Transverse colon (tissue), 4 donors: ENCODE data around the gene CCDC185. TPM values are rescaled to one million over a fixed set of nuclear protein-coding genes. Genes with fewer than 3 reads are reported as not detected.

Source experiments
- DNase-seq: peaks from one replicate; pipeline ENCODE4 v3.0.0-alpha.2; 2019
- H3K27ac ChIP-seq, 4 donors: fragments of 200-600 bp; sonication (generic); 2 replicates each; pipeline ENCODE4 v1.5.1; 2016 to 2018; ENCODE audit warnings: inconsistent platforms in 4 of 4
- H3K27me3 ChIP-seq: fragments of 200-600 bp; sonication (generic); 2 replicates; pipeline ENCODE4 v1.5.1; 2017; ENCODE audit warnings: inconsistent platforms
- H3K36me3 ChIP-seq, 4 donors: fragments of 200-600 bp; sonication (generic); 2 replicates each; pipeline ENCODE4 v1.5.1; 2017 to 2019; ENCODE audit warnings: inconsistent platforms in 4 of 4
- H3K4me1 ChIP-seq, 4 donors: fragments of 200-600 bp; sonication (generic); 2 replicates each; pipeline ENCODE4 v1.5.1; 2017 to 2020; ENCODE audit warnings: inconsistent platforms in 4 of 4
- H3K4me3 ChIP-seq, 4 donors: fragments of 200-600 bp; sonication (generic); 1 replicate in 1 of 4; 2 replicates in 3 of 4; pipeline versions ENCODE4 v1.5.1 to v1.6.1; 2017 to 2019; ENCODE audit warnings: inconsistent platforms in 4 of 4
- H3K9me3 ChIP-seq, 2 donors: fragments of 200-600 bp; sonication (generic); 2 replicates each; pipeline ENCODE4 v1.5.1; 2017 to 2019; ENCODE audit warnings: inconsistent platforms in 2 of 2
- CTCF ChIP-seq, 5 experiments: fragments of 200-600 bp in 3 of 5; fragments of 450-650 bp in 2 of 5; sonication (generic) in 3 of 5; IDR thresholded peaks; 1 replicate in 2 of 5; 2 replicates in 3 of 5; pipeline ENCODE4 v1.5.1; 2016 to 2017; ENCODE audit warnings: antibody characterized with exemption in 5 of 5, inconsistent platforms in 3 of 5, mild to moderate bottlenecking in 2 of 5, moderate library complexity in 1 of 5
- EP300 ChIP-seq: sonication (generic); formaldehyde crosslinking; IDR thresholded peaks from one replicate; pipeline ENCODE4 v1.6.1; 2017; ENCODE audit warnings: antibody characterized with exemption, low read depth
- POLR2A ChIP-seq: fragments of 450-650 bp; IDR thresholded peaks from one replicate; pipeline ENCODE4 v1.6.1; 2016; ENCODE audit warnings: antibody characterized with exemption, mild to moderate bottlenecking, moderate library complexity
- POLR2AphosphoS5 ChIP-seq, 3 donors: sonication (generic); formaldehyde crosslinking; IDR thresholded peaks; one replicate each; pipeline ENCODE4 v1.6.1; 2016; ENCODE audit warnings: antibody characterized with exemption in 3 of 3
- WGBS, 2 donors: methylation state at CpG; one replicate each; pipeline ENCODE4 v1.1.5; 2018; ENCODE audit warnings: low coverage in 1 of 2; 5-methylcytosine and 5-hydroxymethylcytosine counted together
- in situ Hi-C, 4 donors: fragments of 200-750 bp; cut with MboI; loops; one replicate each; pipeline versions ENCODE4 v1.15.0 to v1.15.1; 2017; ENCODE audit warnings: low sequenced_read_pairs in 3 of 4, low pct_ligation_motif_present in 1 of 4, low pct_unique_long_range_greater_than_20kb in 1 of 4
- intact Hi-C: fragments of 100-400 bp; cut with DNase I; formaldehyde crosslinking; loops from one replicate; pipeline ENCODE4 v1.15.1; 2023; ENCODE audit warnings: low total_unique reads
- small RNA-seq, 4 donors: library from RNA; depleted of rRNA; stranded (forward); fragments of <200 nt; gene quantifications; one replicate each; pipeline ENCODE3, GENCODE V24; 2016
- total RNA-seq, 4 donors: library from RNA; depleted of rRNA; stranded (reverse); fragments of >200 nt; gene quantifications; one replicate each; pipeline ENCODE4 v1.1.0, GENCODE V29; 2016

Gene CCDC185
- total RNA-seq, 4 donors from 2014 or later, result not detected

DNA sequence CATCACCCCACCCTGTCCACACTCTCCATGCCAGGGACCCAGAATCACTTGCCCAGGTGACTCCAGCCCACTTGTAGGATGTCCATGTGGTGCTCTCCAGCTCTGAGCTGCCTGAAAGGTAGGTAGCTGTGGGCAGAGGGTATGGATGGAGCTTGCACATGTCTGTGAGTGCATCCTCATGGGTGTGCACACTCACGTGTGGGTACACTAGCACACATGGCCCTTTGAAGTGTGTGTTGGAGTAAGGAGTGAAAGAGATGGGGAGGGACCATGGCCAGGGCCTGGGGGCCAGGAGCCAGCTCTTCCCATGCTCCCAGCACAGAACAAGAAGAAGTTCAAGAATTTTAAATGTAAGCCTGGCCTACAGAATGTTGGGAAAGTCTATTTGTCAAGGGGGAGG is 50.2 kb downstream of the CCDC185 start:
- Histone ChIP-seq H3K27me3 (no peaks in the 10 kb centered on the region), H3K27ac (no peak overlapping the region), H3K4me3 (no peak overlapping the region), H3K4me1 (no peaks in the 10 kb centered on the region), H3K36me3 (no peaks in the 10 kb centered on the region), H3K9me3 (no peaks in the 10 kb centered on the region)
- intact Hi-C loops, result no loop called here
- WGBS, 2 donors, result 94 to 100% methylated on average over 1 of the region's 1 CpG
- no peak for DNase-seq
- TF ChIP-seq EP300 (no peak), POLR2A (no peak), CTCF (IDR thresholded peaks at IDR 0.05) (no peak), POLR2AphosphoS5 (IDR thresholded peaks at IDR 0.05) (no peak)
- in situ Hi-C loops, result no loop called here

GRCh38 chr1:223444411-223444810 is 51.2 kb downstream of the CCDC185 start:
- Histone ChIP-seq H3K27me3 (no peaks in the 10 kb centered on the region), H3K27ac (no peak overlapping the region), H3K9me3 (no peaks in the 10 kb centered on the region), H3K36me3 (no peaks in the 10 kb centered on the region), H3K4me1 (no peaks in the 10 kb centered on the region), H3K4me3 (no peak overlapping the region)
- in situ Hi-C loops (no loop called here), intact Hi-C loops (no loop called here)
- 77 to 85% methylated on average over 5 to 7 of the region's 7 CpGs for WGBS, 2 donors
- no peak for TF ChIP-seq EP300
- no peak for TF ChIP-seq POLR2A
- no peak for TF ChIP-seq CTCF (IDR thresholded peaks at IDR 0.05)
- TF ChIP-seq POLR2AphosphoS5 (IDR thresholded peaks at IDR 0.05), result no peak
- DNase-seq, result no peak

Small RNA genes lying within 50 kb of the gene (small RNA-seq; reads per million reads assigned to genes)
- 0 reads per million in 4 donors for gene RNU4-57P

Other genes starting within 250 kb of the CCDC185 start
- 1 to 10 TPM in 1 of 4 donors, under 1 TPM in 1, not detected in 2; 0.32 to 1.2 TPM for gene SUSD4, start 29.2 kb upstream of the CCDC185 start, total RNA-seq